GM12874 (cell line): ENCODE data around the gene HTR3D.

Source experiments
- TF ChIP-seq, protein P1 (sequence below): IDR thresholded peaks from 2 replicates; pipeline ENCODE4 v1.5.1; 2011; ENCODE audit warnings: low read depth, mild to moderate bottlenecking, control low read depth, low read length, moderate library complexity; ENCODE audit not compliant: insufficient read depth

Gene HTR3D

DNA sequence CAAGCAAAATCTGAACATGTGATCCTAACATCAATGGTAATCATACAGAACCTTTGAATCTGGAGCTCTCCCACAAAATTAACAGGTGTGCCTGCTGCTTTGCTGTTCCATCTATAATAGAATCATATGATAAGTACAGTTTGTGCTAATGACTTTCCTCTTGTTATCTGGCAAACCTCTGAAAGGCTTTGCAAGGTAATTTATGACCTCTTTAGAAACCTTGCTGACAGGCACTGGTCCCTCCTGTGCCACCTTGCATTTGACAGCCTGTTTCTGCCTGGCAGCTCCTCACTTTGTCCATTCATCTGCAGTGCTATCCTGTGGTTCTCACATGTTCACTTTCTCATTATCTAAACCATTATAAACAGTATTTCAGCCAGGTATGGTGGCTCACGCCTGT, 11.1 kb downstream of the HTR3D start:
- TF ChIP-seq, protein P1, sequence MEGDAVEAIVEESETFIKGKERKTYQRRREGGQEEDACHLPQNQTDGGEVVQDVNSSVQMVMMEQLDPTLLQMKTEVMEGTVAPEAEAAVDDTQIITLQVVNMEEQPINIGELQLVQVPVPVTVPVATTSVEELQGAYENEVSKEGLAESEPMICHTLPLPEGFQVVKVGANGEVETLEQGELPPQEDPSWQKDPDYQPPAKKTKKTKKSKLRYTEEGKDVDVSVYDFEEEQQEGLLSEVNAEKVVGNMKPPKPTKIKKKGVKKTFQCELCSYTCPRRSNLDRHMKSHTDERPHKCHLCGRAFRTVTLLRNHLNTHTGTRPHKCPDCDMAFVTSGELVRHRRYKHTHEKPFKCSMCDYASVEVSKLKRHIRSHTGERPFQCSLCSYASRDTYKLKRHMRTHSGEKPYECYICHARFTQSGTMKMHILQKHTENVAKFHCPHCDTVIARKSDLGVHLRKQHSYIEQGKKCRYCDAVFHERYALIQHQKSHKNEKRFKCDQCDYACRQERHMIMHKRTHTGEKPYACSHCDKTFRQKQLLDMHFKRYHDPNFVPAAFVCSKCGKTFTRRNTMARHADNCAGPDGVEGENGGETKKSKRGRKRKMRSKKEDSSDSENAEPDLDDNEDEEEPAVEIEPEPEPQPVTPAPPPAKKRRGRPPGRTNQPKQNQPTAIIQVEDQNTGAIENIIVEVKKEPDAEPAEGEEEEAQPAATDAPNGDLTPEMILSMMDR: no peak

DNA sequence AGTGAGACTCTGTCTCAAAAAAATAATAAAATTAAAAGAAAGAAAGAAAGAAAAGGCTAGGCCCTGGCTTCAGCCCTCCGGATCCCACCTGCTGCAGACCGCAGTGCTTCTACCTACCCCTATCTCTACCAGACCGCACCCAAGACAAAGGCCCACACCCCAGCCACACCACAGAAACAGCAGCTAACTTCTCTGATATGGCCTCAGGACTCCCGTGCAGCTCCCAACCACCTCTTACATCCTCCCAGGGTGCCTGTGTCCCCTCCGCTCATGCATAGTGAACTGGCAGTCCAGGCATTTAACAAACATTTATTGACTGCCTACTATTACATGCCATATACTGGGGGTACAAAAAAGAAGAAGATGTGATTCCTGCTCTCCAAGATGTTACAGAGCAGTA, 14.5 kb downstream of the HTR3D start:
- TF ChIP-seq, protein P1: no peak

DNA sequence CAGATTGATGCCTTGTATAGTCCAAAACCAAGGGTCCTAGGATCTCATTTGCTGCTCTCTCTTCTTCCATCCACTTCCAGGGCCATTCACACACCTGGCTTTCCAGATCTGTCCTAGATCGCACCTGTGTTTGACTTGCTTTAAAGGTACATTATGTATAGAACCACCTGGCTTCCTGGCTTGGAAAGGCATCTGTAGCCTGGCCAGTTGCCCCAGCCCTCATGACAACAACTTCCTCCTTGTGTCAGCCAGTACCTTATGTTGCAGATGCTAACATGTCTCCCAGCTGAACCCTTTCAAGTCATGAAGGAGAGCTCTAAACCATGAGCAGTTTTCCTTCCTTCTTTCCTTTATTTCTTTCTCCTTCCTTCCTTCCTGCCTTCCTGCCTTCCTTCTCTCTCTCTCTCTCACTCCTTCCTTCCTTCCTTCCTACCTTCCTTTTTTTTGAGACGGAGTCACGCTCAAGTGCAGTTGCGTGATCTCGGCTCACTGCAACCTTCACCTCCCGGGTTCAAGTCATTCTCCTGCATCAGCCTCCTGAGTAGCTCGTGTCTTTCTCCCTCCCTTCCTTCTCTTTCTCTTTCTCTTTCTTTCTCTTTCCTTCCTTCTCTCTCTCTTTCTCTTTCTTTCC, 18.8 kb downstream of the HTR3D start:
- TF ChIP-seq, protein P1: no peak

DNA sequence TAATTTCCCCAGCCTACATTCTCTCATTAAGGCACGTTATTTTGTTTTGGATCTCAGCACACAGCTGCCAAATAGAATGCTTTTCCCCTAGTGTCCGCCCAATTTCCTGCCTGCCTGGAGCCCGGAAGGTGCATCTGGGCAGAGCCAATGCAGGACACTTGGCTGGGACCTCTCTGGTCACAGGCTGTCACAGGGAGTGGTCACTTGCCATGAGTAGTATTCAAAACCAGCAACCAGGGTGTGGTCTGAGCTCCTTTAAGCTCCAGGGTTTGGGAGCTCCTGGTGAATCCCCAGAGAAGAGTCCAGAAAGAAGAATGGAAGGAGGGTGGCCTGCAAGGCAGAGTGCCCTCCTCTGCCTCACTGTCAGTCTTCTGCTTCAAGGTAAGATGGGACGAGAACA, 21.2 kb downstream of the HTR3D start, which contains the start of gene HTR3C:
TSS of gene HTR3C (plus strand) at position 281 of the 400 bp plus-strand sequence. CDS start at position 315, 34 bp downstream.
- TF ChIP-seq, protein P1: no peak

DNA sequence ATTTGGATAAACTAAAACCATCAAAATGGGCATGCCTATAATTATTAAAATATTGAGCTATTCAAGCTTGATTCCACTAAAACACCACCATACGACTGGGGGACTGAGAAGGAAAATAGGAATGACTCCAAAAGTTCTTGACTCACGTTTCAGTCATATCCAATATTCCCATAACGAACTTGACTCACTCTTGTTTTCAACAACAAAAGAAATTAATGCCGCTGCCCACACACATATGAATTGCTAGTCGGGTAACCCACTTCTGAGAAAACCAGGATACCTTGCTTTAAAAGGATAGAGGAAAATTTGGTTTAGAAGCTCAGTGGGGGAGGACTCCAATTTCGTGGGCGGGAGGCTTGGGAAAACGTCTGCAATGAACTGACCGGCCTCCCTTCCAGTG, 26.5 kb downstream of the HTR3D start:
- TF ChIP-seq, protein P1: no peak

DNA sequence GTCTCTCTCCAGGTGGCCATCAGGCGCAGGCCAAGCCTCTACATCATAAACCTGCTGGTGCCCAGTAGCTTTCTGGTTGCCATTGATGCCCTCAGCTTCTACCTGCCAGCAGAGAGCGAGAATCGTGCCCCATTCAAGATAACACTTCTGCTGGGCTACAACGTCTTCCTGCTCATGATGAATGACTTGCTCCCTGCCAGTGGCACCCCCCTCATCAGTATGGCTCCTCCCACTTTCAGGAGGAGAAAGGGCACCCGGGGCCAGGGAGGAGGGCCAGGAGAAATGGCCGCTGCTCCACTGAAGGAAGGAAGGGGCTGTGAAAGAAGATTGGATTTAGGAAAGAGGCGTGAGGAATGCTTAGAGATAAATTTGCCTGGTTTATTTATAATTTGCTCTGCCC, 27.9 kb downstream of the HTR3D start:
- TF ChIP-seq, protein P1: no peak

DNA sequence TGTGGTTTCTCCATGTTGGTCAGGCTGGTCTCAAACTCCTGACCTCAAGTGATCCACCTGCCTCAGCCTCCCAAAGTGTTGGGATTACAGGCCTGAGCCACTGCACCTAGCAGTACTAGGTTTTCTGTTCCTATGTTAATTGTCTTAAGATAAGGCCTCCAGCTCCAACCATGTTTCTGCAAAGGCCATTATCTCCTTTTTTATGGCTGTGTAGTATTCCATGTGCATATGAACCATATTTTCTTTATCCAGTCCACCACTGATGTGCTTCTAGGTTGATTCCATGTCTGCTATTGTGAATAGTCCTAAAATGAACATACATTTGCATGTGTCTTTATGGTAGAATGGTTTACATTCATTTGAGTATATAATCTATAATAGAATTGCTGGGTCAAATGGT, 31.1 kb downstream of the HTR3D start:
- TF ChIP-seq, protein P1: no peak
